DOHH2 (cell line): ENCODE measurements around the gene ADORA3.

ENCODE experiments used
- EZH2phosphoT487 ChIP-seq: fragments of 200-600 bp; sonication (generic); IDR thresholded peaks from 2 replicates; pipeline ENCODE4 v1.6.1; 2017; ENCODE audit warnings: borderline replicate concordance, mild to moderate bottlenecking, antibody characterized with exemption, low read length, moderate library complexity, mixed read lengths
- TF ChIP-seq, protein P1 (sequence below): fragments of 200-600 bp; sonication (generic); IDR thresholded peaks from one replicate; pipeline ENCODE4 v1.5.1; 2014; ENCODE audit warnings: antibody characterized with exemption, mild to moderate bottlenecking, low read depth, low read length; ENCODE audit not compliant: poor library complexity, severe bottlenecking

DNA sequence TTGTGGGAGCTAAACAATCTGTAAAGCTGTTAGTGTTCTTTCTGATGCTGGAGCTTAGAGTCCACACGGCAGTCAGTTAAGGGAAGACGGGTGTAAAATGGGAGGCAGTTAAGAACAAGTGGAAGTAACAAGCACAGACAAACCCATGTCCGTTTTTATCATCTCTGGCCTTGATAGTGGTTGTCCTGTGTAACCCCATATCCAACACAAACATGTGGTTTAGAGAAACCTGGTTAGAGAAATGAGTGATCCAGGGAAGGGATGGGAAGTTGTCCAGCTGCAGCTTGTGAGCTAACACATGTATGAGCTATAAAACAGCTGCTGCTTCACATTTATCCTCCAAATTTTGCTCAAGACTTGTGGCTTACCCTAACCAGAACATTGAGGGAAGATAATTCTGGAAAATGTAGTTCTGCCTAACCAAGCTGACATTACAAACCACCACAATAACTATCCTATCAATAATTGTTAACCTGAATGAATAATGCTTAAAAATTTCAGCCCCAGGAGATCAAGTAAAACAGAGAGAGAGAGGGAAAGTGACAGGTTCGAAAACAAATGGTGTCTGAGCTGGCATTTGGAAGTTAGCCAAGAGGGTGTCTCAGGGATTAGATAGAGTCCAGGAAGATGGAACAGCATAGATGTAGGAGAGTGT lies 40.3 kb downstream of the ADORA3 start:
- TF ChIP-seq, protein P1, sequence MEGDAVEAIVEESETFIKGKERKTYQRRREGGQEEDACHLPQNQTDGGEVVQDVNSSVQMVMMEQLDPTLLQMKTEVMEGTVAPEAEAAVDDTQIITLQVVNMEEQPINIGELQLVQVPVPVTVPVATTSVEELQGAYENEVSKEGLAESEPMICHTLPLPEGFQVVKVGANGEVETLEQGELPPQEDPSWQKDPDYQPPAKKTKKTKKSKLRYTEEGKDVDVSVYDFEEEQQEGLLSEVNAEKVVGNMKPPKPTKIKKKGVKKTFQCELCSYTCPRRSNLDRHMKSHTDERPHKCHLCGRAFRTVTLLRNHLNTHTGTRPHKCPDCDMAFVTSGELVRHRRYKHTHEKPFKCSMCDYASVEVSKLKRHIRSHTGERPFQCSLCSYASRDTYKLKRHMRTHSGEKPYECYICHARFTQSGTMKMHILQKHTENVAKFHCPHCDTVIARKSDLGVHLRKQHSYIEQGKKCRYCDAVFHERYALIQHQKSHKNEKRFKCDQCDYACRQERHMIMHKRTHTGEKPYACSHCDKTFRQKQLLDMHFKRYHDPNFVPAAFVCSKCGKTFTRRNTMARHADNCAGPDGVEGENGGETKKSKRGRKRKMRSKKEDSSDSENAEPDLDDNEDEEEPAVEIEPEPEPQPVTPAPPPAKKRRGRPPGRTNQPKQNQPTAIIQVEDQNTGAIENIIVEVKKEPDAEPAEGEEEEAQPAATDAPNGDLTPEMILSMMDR, result no peak
- TF ChIP-seq EZH2phosphoT487, result no peak
